Cardiac muscle cell (in vitro differentiated cells and primary cell): ENCODE results near the gene DNAJC10. TPM values are rescaled to one million over a fixed set of nuclear protein-coding genes. Genes with fewer than 3 reads are reported as not detected.

ENCODE experiments used
- DNase-seq, 2 donors: peaks; one replicate each; pipeline versions ENCODE4 v3.0.0 to v3.0.0-alpha.2; 2010 to 2017; ENCODE audit warnings: low read depth in 1 of 2, low spot score in 1 of 2
- H3K27ac ChIP-seq: fragments of 200-600 bp; sonication (generic); 2 replicates; pipeline ENCODE4 v1.5.1; 2016
- H3K27me3 ChIP-seq: fragments of 200-600 bp; sonication (generic); 2 replicates; pipeline ENCODE4 v1.6.0; 2016; ENCODE audit warnings: control low read depth
- H3K36me3 ChIP-seq: fragments of 200-600 bp; sonication (generic); 2 replicates; pipeline ENCODE4 v1.5.1; 2016; ENCODE audit warnings: control low read depth
- H3K4me1 ChIP-seq: fragments of 200-600 bp; sonication (generic); 2 replicates; pipeline ENCODE4 v1.8.1; 2017; ENCODE audit warnings: low read depth, mild to moderate bottlenecking, mixed run types
- H3K4me3 ChIP-seq: fragments of 200-600 bp; sonication (generic); 2 replicates; pipeline ENCODE4 v1.5.1; 2016; ENCODE audit warnings: mild to moderate bottlenecking
- H3K9me3 ChIP-seq: fragments of 200-600 bp; sonication (generic); 2 replicates; pipeline ENCODE4 v1.5.1; 2017; ENCODE audit warnings: low read depth, mild to moderate bottlenecking, control low read depth
- CTCF ChIP-seq: IDR thresholded peaks from 2 replicates; pipeline ENCODE4 v1.5.1; 2012; ENCODE audit warnings: low read depth, mild to moderate bottlenecking, low read length
- polyA plus RNA-seq: library from polyadenylated mRNA; unstranded; fragments of >200 nt; fragmentation: Nextera tagmentation; extraction: Ambion mirVana; gene quantifications from 2 replicates; pipeline ENCODE4 v1.2.1, GENCODE V29; 2016
- total RNA-seq: library from RNA; depleted of rRNA; stranded (reverse); fragments of >200 nt; gene quantifications from 2 replicates; pipeline ENCODE4 v1.2.3, GENCODE V29; 2016

Gene DNAJC10
- total and polyA plus RNA-seq, 2 experiments from 2014 or later = 84.7 to 95.8 TPM

DNA sequence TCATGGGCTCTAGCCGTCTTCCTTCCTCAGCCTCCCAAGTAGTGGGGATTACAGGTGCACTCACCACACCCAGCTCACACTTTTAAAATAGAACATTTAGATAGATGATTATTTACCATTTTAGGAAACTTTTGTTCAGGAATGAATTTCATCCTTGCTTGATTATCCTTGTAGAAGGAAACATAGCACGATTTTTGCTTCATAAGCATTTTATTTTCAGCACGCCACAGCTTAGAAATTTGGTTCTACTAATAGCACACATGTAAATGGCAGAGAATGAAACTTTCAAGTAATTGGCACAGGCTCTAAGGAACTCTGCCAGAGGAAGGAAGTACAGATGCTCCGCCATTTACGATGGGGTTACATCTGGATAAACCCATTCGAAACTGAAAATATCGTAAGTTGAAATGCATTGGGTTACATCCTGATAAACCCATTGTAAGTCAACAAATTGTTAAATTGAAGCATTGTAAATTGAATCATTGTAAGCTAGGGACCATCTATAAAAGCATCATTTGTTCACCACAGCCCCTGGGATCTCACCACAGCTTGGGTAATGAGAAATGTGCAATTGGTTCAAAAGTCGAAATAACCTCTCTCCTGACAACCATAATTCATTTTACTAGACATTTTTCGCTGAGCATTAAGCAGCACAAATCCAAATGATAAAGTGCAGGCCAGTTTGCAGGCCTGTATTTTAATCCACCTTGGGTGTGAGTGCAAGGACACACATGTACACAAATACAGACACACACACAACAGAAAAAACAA is 117.2 kb downstream of the DNAJC10 start:
- Histone ChIP-seq H3K4me3 (no peak overlapping the region), H3K27me3 (no peaks in the 10 kb centered on the region), H3K9me3 (no peaks in the 10 kb centered on the region), H3K4me1 (peaks cover 2% of the 10 kb centered on the region), H3K36me3 (no peaks in the 10 kb centered on the region), H3K27ac (no peak overlapping the region)
- no peak for DNase-seq
- no peak for TF ChIP-seq CTCF

- Histone ChIP-seq H3K4me3 (no peak overlapping the region), H3K9me3 (no peaks in the 10 kb centered on the region), H3K27me3 (no peaks in the 10 kb centered on the region), H3K4me1 (peaks cover 12% of the 10 kb centered on the region), H3K27ac (no peak overlapping the region), H3K36me3 (no peaks in the 10 kb centered on the region)
- TF ChIP-seq CTCF = no peak
- DNase-seq = no peak
Measured at GRCh38 chr2:182834293-182834692, 118.2 kb downstream of the DNAJC10 start.

- DNase-seq = no peak
- peaks cover 32% of the 10 kb centered on the region for H3K4me1 ChIP-seq
- no peak for TF ChIP-seq CTCF
- no peak overlapping the region for H3K27ac ChIP-seq
- H3K9me3 ChIP-seq = no peaks in the 10 kb centered on the region
- no peaks in the 10 kb centered on the region for H3K36me3 ChIP-seq
- no peaks in the 10 kb centered on the region for H3K27me3 ChIP-seq
- H3K4me3 ChIP-seq = no peak overlapping the region
Measured at GRCh38 chr2:182836451-182836850, 120.4 kb downstream of the DNAJC10 start.

Other genes starting within 250 kb of the DNAJC10 start
- gene FRZB, start 150.4 kb downstream of the DNAJC10 start, total RNA-seq = 9.6 and 12.3 TPM in 2 replicates
- gene FRZB, start 150.4 kb downstream of the DNAJC10 start, polyA plus RNA-seq = 23.9 and 26.6 TPM in 2 replicates